GM18861 (cell line): ENCODE measurements around the gene LRPAP1.

ENCODE experiments used
- ATAC-seq: cut with Tn5 transposase; IDR thresholded peaks from one replicate; pipeline ENCODE4 v1.9.1; 2021; ENCODE audit not compliant: unreplicated experiment

LRPAP1 gene

GRCh38 chr4:3475041-3475712, 57.0 kb downstream of the LRPAP1 start:
- ATAC-seq, result no peak

- ATAC-seq, result no peak
Observed at GRCh38 chr4:3473996-3474765, 58.0 kb downstream of the LRPAP1 start.

- no peak for ATAC-seq
Observed at GRCh38 chr4:3473181-3473950, 58.9 kb downstream of the LRPAP1 start.

GRCh38 chr4:3472411-3473141, 59.6 kb downstream of the LRPAP1 start:
- ATAC-seq, result no peak

- no peak for ATAC-seq
Observed at GRCh38 chr4:3471886-3472285, 60.3 kb downstream of the LRPAP1 start.

- ATAC-seq, result no peak
Observed at GRCh38 chr4:3471098-3471760, 61.0 kb downstream of the LRPAP1 start.

- ATAC-seq, result no peak
Observed at GRCh38 chr4:3470244-3471097, 61.8 kb downstream of the LRPAP1 start.

- ATAC-seq, result no peak
Observed at GRCh38 chr4:3469386-3470243, 62.6 kb downstream of the LRPAP1 start.

- no peak for ATAC-seq
Observed at GRCh38 chr4:3468804-3469203, 63.4 kb downstream of the LRPAP1 start.

GRCh38 chr4:3468154-3468553, 64.1 kb downstream of the LRPAP1 start:
- ATAC-seq, result no peak

GRCh38 chr4:3467601-3468031, 64.6 kb downstream of the LRPAP1 start:
- no peak for ATAC-seq

GRCh38 chr4:3466691-3467600, 65.3 kb downstream of the LRPAP1 start:
- no peak for ATAC-seq

- ATAC-seq, result no peak
Observed at GRCh38 chr4:3465698-3466671, 66.2 kb downstream of the LRPAP1 start.

- ATAC-seq, result no peak
Observed at GRCh38 chr4:3464911-3465697, 67.1 kb downstream of the LRPAP1 start.

GRCh38 chr4:3464349-3464905, 67.8 kb downstream of the LRPAP1 start:
- no peak for ATAC-seq
